Mesodermal cell (in vitro differentiated cells): Measurements from ENCODE around the gene MSI2.

ENCODE experiments used
- H3K27ac ChIP-seq: 2 replicates; pipeline ENCODE4 v1.7.0; 2013; ENCODE audit warnings: mild to moderate bottlenecking, low read depth, low read length, moderate library complexity; ENCODE audit not compliant: severe bottlenecking
- H3K36me3 ChIP-seq: 2 replicates; pipeline ENCODE4 v1.7.1; 2013; ENCODE audit warnings: mild to moderate bottlenecking, low read length, moderate library complexity; ENCODE audit not compliant: control insufficient read depth, insufficient read depth
- H3K4me1 ChIP-seq: one replicate; pipeline ENCODE4 v1.7.1; 2013; ENCODE audit warnings: mild to moderate bottlenecking, low read length; ENCODE audit not compliant: insufficient read depth, control insufficient read depth, poor library complexity, severe bottlenecking
- H3K4me3 ChIP-seq: 2 replicates; pipeline ENCODE4 v1.7.0; 2013; ENCODE audit warnings: low read length, control low read depth, mild to moderate bottlenecking; ENCODE audit not compliant: insufficient read depth, poor library complexity, severe bottlenecking; ENCODE audit errors: extremely low read depth
- H3K9me3 ChIP-seq: 2 replicates; pipeline ENCODE4 v1.7.1; 2013; ENCODE audit warnings: mild to moderate bottlenecking, low read length, moderate library complexity; ENCODE audit not compliant: control insufficient read depth
- WGBS, 2 experiments: methylation state at CpG; one replicate each; pipeline ENCODE4 v1.1.5; 2013; ENCODE audit warnings: missing lambda C conversion rate in 2 of 2; ENCODE audit not compliant: insufficient coverage in 2 of 2; 5-methylcytosine and 5-hydroxymethylcytosine counted together

The MSI2 gene

DNA sequence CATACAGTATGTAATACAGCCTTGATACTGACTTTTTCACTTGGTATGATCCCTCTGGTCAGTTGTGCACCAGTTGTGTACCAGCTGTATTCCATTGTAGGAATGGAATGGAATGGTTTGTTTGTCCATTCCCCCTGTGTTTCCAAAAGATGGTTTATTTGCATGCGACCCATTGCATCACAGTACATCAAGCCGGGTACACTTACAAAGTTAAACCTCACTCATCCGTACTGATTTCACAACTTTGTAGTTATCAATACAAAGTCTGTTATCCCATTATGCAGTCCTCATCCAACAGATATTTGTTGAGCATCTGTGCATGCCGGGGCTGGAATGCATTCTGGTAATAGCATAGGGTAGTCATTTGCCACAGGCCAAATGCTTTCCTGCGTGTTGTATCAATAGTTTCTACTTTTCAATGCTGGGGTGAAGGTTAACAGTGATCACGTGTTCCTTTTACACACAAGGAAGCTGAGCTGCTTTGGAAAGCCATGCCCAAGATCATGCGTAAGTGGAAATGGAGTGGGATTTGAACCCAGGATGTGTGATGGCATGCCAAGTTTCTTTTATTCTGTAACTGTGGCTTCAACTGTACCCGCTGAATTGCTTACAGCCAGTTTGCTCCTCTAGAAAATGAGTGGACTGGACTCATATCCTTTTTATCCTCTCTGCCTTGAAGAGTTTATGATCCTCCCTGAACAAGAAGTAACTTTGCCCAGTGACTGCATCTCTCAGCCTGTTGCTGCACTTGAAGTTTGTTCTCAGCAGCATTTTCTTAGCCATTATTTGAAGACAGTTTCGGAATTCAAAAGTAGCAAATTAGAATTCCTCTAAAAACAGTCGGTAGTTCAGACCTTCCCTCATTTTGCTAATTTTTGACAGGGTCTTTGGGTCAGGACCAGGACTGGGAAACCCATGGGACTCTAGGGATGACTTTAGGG is 260.2 kb downstream of the MSI2 start:
- H3K4me3 ChIP-seq = no peak overlapping the region
- H3K27ac ChIP-seq = peak overlapping the region; percentile 91
- H3K9me3 ChIP-seq = peaks cover 6% of the 10 kb centered on the region
- peaks cover 18% of the 10 kb centered on the region for H3K36me3 ChIP-seq
- 95 to 97% methylated on average over 7 to 8 of the region's 10 CpGs for WGBS, 2 experiments
- H3K4me1 ChIP-seq = peaks cover 61% of the 10 kb centered on the region

DNA sequence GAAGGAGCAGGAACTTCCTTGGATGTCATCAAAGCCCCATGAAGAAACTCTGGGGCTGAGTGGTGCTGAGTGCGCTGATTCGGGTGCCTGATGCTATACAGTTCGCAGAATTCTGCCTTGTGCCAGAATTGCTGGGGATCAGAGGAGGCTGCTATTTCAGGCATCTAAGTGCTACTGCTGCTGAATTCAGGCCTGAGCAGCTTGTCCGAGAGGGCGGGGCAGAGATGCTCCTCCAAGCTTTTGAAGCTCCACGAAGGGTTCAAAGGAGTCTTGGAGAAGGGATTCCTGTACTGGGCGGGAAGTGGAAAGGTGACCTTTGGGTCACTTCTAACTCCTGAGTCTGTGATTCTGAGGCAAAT is 260.9 kb downstream of the MSI2 start:
- 82% methylated on average over 4 to 6 of the region's 7 CpGs for WGBS, 2 experiments
- Histone ChIP-seq H3K4me1 (peaks cover 65% of the 10 kb centered on the region), H3K4me3 (no peak overlapping the region), H3K27ac (peak overlapping the region; percentile 91), H3K9me3 (peaks cover 6% of the 10 kb centered on the region), H3K36me3 (peaks cover 18% of the 10 kb centered on the region)

DNA sequence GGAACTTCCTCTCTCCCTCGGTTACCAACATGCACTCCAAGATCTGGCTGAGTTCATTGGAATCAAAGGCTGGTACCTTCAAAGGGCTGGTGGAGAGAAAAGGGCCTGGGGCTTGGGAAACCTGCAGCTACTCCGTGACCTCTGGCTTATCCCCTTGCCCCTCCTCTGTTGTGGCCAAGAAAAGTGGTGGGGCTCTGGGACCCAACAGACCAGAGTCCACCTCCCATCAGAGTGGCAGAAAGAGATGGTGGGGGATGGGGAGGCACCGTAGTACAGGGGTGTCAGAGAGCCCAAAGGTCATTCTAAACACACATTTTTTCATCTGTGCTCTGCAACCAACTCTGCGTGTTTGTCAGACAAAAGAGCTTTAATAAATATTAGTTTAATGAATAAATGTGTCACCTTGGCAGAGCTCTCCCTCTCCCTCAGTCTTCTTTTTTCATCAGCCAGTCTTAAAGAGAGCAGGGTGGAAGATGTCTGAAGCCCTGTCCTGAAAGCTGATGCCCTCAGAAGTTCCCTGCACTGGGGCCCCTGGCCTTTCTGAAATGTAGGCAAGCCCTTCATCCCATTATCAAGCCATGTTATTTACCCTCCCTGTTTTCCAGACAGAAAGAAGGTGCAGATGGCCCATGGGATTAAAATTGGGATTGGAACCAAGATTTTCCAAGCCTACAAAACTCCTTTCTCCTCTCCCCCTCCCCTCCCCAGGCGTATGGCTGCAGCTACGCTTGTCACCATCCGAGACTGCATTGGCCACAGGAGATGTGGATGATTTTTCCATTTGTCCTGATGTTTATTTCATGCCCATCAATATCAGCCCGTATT is 261.5 kb downstream of the MSI2 start:
- WGBS, 2 experiments = 60 to 88% methylated on average over 1 to 5 of the region's 8 CpGs
- H3K4me1 ChIP-seq = peaks cover 65% of the 10 kb centered on the region

DNA sequence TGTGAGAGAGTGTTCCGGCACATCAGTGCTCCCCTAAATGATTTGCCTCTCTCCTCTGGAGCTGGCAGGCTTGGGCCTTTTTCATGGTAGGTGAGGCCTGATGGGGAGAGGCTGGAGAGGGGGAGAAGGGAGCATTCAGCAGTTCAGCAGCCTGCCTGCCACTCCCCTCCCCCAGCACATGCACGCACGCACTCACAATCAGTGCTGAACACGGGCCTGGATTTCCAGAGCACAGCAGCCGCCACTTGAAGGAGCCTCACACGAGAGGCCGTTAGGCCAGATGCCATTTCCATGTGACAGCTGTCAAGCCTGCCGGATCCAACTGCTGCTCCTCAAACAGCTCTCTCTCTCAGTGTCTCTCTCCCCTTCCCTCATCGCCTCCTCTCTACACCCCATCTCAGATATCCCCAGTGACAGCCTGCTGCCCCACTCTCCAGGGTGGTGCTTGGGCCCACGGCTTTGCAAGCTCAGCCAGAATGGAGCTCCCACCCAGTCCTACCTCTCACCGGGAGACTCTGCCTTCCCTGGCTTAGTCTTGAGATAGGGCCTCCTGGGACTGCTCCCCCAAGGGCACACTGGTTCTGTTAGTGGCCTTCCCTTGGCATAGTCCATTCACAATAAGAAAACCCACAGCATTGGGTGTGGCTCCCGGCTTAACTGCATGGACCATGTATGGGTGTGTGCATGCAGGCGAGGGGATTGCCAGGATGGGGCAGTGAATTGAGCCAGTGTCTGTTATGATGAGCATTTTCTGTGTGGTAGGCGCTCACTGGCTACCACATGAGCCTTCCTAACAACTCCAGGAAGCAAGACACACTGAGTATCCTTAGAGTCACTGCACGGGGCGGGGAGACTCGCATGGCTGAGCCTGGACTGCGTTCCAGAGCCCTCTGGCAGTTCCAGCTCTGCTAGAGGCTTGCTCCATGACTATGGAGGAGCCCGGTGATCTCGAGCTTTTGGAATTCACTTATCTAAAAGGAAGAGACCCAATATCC is 262.6 kb downstream of the MSI2 start:
- Histone ChIP-seq H3K4me1 (peaks cover 66% of the 10 kb centered on the region), H3K4me3 (no peak overlapping the region), H3K36me3 (peaks cover 29% of the 10 kb centered on the region), H3K9me3 (peaks cover 6% of the 10 kb centered on the region), H3K27ac (peak overlapping the region; percentile 91)
- WGBS, 2 experiments = 45 to 55% methylated on average over 18 to 19 of the region's 20 CpGs

More for the DNA sequence above, 261.5 kb downstream of the MSI2 start:
- Histone ChIP-seq H3K9me3 (peaks cover 6% of the 10 kb centered on the region), H3K36me3 (peaks cover 18% of the 10 kb centered on the region), H3K4me3 (no peak overlapping the region), H3K27ac (peak overlapping the region; percentile 91)

DNA sequence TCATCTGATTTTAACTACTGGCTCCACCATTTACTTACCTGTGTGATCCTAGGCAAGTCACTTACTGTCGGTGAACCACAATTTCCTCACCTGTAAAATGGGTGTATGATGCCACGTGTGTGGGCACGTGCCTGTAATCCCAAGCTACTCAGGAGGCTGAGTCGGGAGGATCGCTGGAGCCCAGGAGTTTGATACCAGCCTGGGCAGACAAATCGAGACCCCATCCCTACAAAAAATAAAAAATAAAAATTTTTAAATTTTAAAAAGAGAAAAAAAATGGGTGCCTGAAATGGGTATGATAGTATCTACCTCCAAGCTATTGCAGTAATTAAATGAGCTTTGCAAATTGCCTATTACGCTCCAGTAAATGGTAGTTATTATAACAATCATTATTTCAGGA is 263.5 kb downstream of the MSI2 start:
- H3K27ac ChIP-seq = peak overlapping the region; percentile 91
- H3K4me1 ChIP-seq = peaks cover 63% of the 10 kb centered on the region
- H3K4me3 ChIP-seq = no peak overlapping the region
- 82% methylated on average over 3 of the region's 7 CpGs; no CpG with 5 or more reads in 1 of the 2 experiments for WGBS, 2 experiments
- peaks cover 6% of the 10 kb centered on the region for H3K9me3 ChIP-seq
- peaks cover 27% of the 10 kb centered on the region for H3K36me3 ChIP-seq

DNA sequence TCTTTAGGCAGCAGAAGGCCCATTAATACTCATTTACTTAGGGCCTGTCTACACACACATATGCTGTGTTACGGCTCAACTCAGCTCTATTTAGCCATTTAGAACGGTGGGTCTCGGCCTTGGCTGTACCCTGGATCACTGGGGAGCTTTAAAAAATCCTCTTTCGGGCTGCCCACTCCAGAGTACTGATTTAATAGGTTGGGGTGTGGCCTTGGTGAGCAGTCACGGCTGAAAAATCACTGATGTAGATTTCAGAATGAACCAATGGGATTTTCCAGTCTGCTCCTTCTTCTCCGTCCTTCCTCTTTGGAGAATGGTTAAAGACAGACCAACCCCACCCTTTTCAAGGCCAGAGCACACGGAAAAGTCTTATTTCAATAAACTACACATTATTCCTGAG is 265.3 kb downstream of the MSI2 start:
- Histone ChIP-seq H3K4me3 (no peak overlapping the region), H3K4me1 (peaks cover 61% of the 10 kb centered on the region), H3K36me3 (peaks cover 13% of the 10 kb centered on the region), H3K9me3 (no peaks in the 10 kb centered on the region), H3K27ac (peak overlapping the region; percentile 37)
- 88 to 98% methylated on average over 4 to 5 of the region's 7 CpGs for WGBS, 2 experiments

DNA sequence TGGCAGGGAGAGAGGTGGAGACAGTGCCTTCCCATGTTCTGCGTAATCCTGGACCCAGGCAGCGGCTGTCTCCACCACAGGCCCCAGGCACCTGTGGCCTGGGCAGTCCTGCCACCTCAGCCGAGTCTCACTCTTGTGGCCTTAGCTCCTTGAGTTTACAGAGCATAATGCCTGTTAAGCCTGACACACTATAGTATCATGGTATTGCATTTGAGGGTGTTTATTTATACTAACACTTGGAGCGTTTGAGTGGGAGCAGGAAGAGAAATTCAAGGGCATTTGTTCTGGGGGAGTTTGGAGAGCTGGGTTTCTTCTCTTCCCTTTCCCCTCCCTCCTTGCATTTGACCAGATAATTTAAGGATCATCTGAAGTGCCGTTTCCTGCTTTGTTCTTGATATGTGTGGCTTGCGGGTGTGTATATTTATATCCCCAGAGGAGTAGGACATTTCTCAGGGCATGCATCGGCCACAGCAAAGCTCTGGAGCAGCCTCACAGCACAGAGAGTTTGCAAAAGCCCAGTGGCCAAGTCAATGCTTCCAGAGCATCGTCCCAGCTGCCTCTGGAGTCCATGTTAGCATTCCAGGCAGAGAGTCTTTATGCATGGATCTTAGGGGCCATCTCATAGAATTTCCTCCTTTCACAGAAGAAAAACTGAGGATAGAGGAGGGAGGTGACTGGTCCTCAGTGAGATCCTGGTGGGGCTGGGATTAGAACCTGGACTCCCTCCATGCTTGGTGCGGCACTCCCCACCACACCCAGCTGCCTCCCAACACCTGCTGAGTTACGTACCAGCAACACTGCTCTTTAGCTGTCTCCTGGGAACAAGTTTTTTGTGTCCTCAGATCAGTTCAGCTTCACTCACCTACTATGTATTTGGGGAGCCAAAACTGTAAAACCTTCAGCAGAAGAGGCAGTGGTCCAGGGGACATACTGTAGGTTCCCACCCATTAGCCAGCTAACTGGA is 266.0 kb downstream of the MSI2 start:
- H3K4me1 ChIP-seq = peaks cover 60% of the 10 kb centered on the region
- WGBS, 2 experiments = 92 to 98% methylated on average over 6 to 9 of the region's 10 CpGs
- peaks cover 13% of the 10 kb centered on the region for H3K36me3 ChIP-seq
- peak overlapping the region; percentile 37 for H3K27ac ChIP-seq
- H3K4me3 ChIP-seq = no peak overlapping the region
- no peaks in the 10 kb centered on the region for H3K9me3 ChIP-seq

DNA sequence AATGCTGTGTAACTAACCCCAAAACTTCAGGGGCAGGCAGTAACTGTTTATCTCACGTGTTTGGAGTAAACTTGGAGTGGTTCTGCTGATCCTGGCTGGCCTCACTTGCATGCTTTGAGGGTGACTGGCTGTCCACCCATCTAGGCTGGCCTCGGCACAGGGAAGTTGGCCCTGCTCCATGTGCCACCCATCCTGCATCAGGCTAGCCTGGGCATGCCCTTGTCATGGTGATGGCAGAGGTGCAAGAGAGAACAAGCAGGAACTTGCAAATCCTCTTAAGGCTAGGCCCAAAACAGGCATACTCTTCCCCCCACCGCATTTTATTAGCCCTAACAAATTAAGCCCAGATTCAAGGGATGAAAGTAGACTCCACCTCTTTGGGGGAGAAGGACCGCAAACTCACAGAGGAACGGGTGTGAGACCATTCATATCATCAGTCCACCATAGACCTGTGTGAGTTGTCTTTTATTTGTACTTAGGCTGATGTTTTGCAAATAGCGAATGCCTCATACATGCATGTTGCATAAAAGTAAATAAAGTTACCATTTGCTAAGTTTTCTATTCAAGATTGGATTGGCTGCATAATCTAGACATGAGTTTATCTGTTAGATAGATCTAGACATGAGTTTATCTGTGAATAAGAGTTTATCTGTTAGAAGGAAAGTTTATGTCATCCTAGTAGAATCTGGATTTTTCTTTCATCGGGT is 267.8 kb downstream of the MSI2 start:
- H3K4me3 ChIP-seq = no peak overlapping the region
- H3K27ac ChIP-seq = peak overlapping the region; percentile 64
- peaks cover 13% of the 10 kb centered on the region for H3K36me3 ChIP-seq
- WGBS, 2 experiments = 75 to 85% methylated on average over 1 to 3 of the region's 7 CpGs
- H3K9me3 ChIP-seq = no peaks in the 10 kb centered on the region
- peaks cover 59% of the 10 kb centered on the region for H3K4me1 ChIP-seq
